Activated CD8-positive, alpha-beta T cell treated with anti-CD3 and anti-CD28 coated beads for 36 hours (primary cell): ENCODE data around the gene CD46. TPM values are rescaled to one million over a fixed set of nuclear protein-coding genes. Genes with fewer than 3 reads are reported as not detected.
"Not testable (repeated sequence)": the region's sequence is repeated elsewhere in the genome, so short reads cannot be mapped to it uniquely, and the experiment has no call there.

Experiments
- ATAC-seq: fragments of 200-7000 bp; cut with Tn5 transposase; one replicate; pipeline ENCODE4 v1.10.0; 2021; ENCODE audit warnings: mild to moderate bottlenecking, moderate library complexity
- CTCF ChIA-PET: fragments of 350-600 bp; sonication (Branson Sonifier 250); formaldehyde crosslinking; loops from one replicate; lab custom pipeline; 2021; ENCODE audit warnings: antibody characterized with exemption; lab: Charles Lee
- POLR2A ChIA-PET: fragments of 350-600 bp; sonication (Branson Sonifier 250); formaldehyde crosslinking; loops from one replicate; lab custom pipeline; 2021; ENCODE audit warnings: antibody characterized with exemption; lab: Charles Lee
- DNase-seq: peaks from one replicate; pipeline ENCODE4 v3.0.0-alpha.2; 2020
- H3K27ac Mint-ChIP-seq: one replicate; pipeline ENCODE4 v1.8.0; 2021; ENCODE audit warnings: mild to moderate bottlenecking, mixed read lengths
- H3K27me3 Mint-ChIP-seq: one replicate; pipeline ENCODE4 v1.8.0; 2021; ENCODE audit warnings: mixed read lengths
- H3K36me3 Mint-ChIP-seq: one replicate; pipeline ENCODE4 v1.8.0; 2021; ENCODE audit warnings: low read depth, mixed read lengths
- H3K4me1 Mint-ChIP-seq: one replicate; pipeline ENCODE4 v1.8.0; 2021; ENCODE audit warnings: low read depth, mixed read lengths
- H3K4me3 Mint-ChIP-seq: one replicate; pipeline ENCODE4 v1.8.0; 2021; ENCODE audit warnings: mild to moderate bottlenecking, moderate library complexity, mixed read lengths
- H3K9me3 Mint-ChIP-seq: one replicate; pipeline ENCODE4 v1.8.0; 2021; ENCODE audit warnings: mixed read lengths
- intact Hi-C: fragments of 100-400 bp; cut with micrococcal nuclease; formaldehyde crosslinking; loops from one replicate; pipeline ENCODE4 v1.10.0; 2022
- total RNA-seq, 2 experiments: library from RNA; stranded (reverse); gene quantifications; one replicate each; pipeline ENCODE4 v1.2.3, GENCODE V29; 2021
- TF ChIP-seq, protein P1 (sequence below): fragments of 200-600 bp; IDR thresholded peaks from one replicate; pipeline ENCODE4 v1.8.0; 2022; ENCODE audit warnings: antibody characterized with exemption, mild to moderate bottlenecking

Gene CD46
- total RNA-seq, 2 experiments from 2014 or later = 77.7 to 84.3 TPM

DNA sequence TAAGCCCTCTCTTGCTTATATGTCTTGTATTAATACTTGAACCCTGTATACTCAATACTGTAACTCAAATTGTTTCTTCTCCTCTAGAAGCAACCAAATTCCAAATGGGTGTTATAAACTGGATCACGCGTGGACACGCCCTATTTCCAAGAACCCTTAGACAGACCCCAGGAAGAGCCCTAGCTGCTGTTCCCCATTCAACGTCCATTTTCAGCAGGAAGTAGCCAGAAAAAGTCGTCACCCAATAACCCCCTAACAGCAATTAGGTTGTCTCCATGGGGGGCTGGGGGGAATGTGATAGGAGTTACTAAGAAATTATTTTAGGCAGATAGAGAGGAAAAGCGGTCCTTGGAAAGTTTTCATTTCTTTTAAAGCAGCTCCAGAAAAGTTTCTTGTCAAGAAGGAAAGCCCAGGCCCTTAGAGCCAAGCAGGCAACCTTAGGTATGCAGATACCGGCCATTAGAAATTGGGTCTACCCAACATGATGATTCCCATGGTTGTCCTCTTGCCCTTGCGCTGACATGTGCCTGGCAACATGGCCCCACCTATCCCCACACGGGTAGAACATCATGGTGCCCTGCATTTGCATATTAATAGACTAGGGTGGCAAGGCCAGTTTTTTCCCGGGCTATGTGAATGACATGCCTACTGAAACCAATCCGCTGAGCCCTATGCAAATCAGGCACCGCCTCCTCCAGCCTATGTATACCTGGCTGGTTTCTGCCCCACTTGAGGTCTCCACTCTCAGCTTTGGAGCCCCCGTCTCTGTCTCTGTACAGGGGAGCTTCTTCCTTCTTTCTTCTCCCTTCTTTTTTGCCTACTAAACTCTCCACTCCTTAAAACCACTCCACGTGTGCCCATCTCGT is 4.0 kb upstream of the CD46 start:
- Mint-ChIP-seq H3K36me3 (peaks cover 3% of the 10 kb centered on the region), H3K4me1 (peaks cover 28% of the 10 kb centered on the region), H3K27ac (no peak overlapping the region), H3K9me3 (peaks cover 3% of the 10 kb centered on the region), H3K27me3 (no peaks in the 10 kb centered on the region), H3K4me3 (no peak overlapping the region)
- TF ChIP-seq, protein P1, sequence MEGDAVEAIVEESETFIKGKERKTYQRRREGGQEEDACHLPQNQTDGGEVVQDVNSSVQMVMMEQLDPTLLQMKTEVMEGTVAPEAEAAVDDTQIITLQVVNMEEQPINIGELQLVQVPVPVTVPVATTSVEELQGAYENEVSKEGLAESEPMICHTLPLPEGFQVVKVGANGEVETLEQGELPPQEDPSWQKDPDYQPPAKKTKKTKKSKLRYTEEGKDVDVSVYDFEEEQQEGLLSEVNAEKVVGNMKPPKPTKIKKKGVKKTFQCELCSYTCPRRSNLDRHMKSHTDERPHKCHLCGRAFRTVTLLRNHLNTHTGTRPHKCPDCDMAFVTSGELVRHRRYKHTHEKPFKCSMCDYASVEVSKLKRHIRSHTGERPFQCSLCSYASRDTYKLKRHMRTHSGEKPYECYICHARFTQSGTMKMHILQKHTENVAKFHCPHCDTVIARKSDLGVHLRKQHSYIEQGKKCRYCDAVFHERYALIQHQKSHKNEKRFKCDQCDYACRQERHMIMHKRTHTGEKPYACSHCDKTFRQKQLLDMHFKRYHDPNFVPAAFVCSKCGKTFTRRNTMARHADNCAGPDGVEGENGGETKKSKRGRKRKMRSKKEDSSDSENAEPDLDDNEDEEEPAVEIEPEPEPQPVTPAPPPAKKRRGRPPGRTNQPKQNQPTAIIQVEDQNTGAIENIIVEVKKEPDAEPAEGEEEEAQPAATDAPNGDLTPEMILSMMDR = no peak
- DNase-seq = no peak
- ChIA-PET POLR2A (no interaction called here), CTCF (no interaction called here)
- no peak for ATAC-seq
- intact Hi-C loops = no loop called here

DNA sequence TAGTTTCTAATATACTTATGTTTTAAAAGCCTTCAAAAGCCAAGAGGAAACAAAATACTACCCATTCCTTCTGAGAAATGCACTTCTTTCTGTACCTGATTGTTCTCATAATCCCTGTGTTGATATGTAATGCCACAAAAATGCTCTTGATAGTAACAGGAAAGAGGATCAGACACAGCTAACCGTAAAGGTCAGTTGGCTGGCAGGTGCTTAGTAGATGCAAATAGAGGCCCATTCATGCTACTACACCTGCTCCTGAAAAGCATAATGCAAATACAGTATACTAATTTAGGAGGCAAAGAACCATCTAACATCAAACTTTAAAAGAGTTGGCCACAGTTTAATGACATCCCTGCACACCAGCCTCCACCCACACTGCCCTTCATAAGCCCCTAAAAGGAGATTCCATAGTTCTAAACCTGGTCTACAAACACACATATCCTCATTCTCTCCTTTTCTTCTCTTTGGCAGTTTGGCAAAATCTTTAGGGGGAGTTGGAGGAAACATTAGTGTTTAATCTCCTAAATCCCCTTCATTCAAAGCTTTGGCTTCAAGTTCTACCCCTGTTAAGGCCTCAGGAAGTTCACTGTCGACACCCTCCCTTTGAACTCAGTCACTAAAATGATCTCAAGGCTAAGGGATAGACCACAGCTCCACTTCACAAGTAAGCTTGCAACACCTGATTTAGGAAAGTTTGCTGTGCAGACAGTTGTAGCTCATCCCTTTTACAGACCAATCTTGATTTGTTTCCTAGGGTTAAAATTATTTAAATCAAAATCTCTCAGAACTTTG is 2.9 kb upstream of the CD46 start:
- Mint-ChIP-seq H3K27ac (peak overlapping the region; percentile 0), H3K4me1 (peaks cover 37% of the 10 kb centered on the region), H3K27me3 (no peaks in the 10 kb centered on the region), H3K4me3 (no peak overlapping the region), H3K36me3 (peaks cover 5% of the 10 kb centered on the region), H3K9me3 (peaks cover 3% of the 10 kb centered on the region)
- TF ChIP-seq, protein P1 = no peak
- intact Hi-C loops = no loop called here
- ChIA-PET CTCF (no interaction called here), POLR2A (no interaction called here)
- ATAC-seq (no peak), DNase-seq (no peak)

DNA sequence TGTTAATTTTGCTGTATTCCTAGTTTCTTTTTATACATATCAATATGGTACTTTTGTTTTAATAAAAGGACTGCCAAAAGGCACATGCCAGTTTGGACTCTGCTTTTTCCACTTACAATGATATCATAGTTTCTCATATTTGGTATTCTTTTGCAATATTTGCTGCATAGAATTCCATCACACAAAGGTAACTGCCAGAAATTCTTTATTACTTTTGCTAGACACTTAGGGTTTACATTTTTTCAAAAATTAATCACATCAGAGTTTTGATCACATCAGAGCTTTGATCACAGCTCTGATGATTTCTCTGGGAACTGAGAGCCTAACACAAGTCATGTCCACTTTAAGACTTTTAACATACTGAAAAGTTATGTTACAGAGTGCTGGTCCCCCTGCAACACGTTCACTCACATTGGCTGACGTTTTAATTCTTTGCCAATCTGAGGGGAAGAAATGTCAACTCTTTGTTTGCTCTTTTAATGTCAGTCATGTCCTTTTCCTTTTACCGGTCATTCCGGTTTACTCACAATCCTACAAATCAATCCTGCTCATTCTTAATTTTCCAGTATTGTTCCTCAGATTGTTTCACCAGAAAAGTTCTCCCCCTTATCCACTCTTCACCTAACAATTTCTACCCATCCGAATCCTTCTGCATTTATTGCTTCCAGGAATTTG is 1.1 kb upstream of the CD46 start:
- CTCF ChIA-PET = interaction anchor here (2.7 kb wide), 1 partner anchor 46 kb away, joined by 8 read pairs; no protein-coding TSS in a partner anchor
- H3K9me3 Mint-ChIP-seq = peaks cover 3% of the 10 kb centered on the region
- H3K27me3 Mint-ChIP-seq = no peaks in the 10 kb centered on the region
- ATAC-seq = no peak
- intact Hi-C loops = no loop called here
- TF ChIP-seq, protein P1 = no peak
- H3K36me3 Mint-ChIP-seq = peaks cover 6% of the 10 kb centered on the region
- peaks cover 52% of the 10 kb centered on the region for H3K4me1 Mint-ChIP-seq
- peak overlapping the region; percentile 98 for H3K27ac Mint-ChIP-seq
- peak overlapping the region; percentile 98 for H3K4me3 Mint-ChIP-seq
- POLR2A ChIA-PET = interaction anchor here (1.1 kb wide), 1 partner anchor 27 kb away, joined by 3 read pairs; no protein-coding TSS in a partner anchor
- DNase-seq = no peak

DNA sequence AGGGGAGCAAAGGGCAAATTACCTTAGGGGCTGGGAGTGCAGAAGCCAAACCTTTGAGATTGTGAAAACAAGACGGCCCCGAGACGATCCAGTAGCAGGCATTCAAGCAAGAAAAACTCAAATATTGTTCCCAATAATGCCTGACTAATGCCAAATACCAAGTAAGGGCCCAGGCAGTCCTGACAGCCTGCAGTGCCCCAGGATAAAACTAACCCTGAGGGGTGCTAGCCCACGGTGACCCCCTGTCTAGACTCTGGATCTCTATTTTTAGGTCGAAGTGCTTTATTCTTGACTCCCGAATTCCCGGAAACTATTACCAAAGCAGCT is 428 bp upstream of the CD46 start:
- ChIA-PET CTCF (interaction anchor here (2.7 kb wide), 1 partner anchor 46 kb away, joined by 8 read pairs; no protein-coding TSS in a partner anchor), POLR2A (interaction anchor here (1.1 kb wide), 1 partner anchor 27 kb away, joined by 3 read pairs; no protein-coding TSS in a partner anchor)
- H3K27me3 Mint-ChIP-seq, DNase-seq, H3K9me3 Mint-ChIP-seq, intact Hi-C loops: not testable (repeated sequence)
- Mint-ChIP-seq H3K36me3 (peaks cover 11% of the 10 kb centered on the region), H3K4me1 (peaks cover 59% of the 10 kb centered on the region), H3K4me3 (peak overlapping the region; percentile 98), H3K27ac (peak overlapping the region; percentile 98)
- ATAC-seq = peak; percentile 2

DNA sequence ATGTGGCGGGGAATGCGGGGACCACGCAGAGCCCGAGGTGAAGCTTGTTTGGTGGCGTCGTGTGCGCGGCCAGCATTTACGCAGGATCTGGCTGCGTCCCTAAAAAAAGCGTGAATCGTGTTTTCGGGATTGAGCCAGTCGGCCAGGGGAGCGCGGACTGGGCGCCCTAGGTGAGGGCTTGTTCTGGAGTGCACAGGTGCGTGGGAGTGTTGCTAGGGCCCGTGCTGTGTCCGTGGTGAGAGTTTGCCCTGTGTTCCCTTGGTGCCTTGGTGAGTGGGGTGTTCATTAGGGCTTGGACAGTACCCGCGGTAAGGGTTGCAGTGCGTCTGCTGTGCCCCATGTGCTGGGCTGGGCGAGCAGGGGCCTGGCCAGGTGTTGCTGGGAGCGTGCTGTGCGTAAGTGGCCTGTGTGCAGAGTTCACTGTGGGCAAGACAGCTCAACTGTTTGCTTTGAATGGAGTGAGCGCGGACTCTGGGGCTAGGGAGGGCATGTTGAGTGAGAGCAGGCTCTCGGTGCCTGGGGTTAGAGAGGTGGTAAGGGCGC is 673 bp downstream of the CD46 start:
- Mint-ChIP-seq H3K27me3 (no peaks in the 10 kb centered on the region), H3K4me3 (peak overlapping the region; percentile 98), H3K4me1 (peaks cover 64% of the 10 kb centered on the region), H3K27ac (peak overlapping the region; percentile 98), H3K9me3 (peaks cover 2% of the 10 kb centered on the region), H3K36me3 (peaks cover 17% of the 10 kb centered on the region)
- intact Hi-C loops = no loop called here
- TF ChIP-seq, protein P1 = no peak
- ATAC-seq (peak; percentile 27), DNase-seq (peak; percentile 68)
- ChIA-PET CTCF (interaction anchor here (1.0 to 2.7 kb wide), 4 partner anchors 45 to 211 kb away, joined by 3 to 8 read pairs (median 4); no protein-coding TSS in a partner anchor), POLR2A (interaction anchor here (0.7 to 1.2 kb wide), 4 partner anchors 24 to 80 kb away, joined by 3 to 5 read pairs (median 4); no protein-coding TSS in a partner anchor)
